Measurements from ENCODE around the gene CDK5RAP2.

DNA sequence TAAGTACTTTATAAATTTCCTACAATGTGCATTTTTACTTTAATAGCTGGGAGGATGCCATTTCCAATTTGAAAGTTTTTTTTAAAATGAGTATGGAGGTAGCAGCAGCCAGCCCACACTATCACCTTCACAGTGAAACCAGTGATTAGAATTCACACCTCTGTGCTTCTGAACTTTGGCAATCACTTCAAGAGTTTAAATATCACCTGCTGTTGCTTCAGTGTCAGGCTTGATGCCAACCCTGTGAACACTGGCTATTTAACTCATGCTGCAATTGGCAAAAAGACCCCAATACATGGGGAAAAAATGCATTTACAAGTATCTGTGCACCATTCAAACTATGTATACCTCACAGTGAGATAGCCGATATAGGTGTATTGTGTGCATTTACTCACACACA, 57.4 kb downstream of the CDK5RAP2 start:
- TF ChIP-seq, protein P1, sequence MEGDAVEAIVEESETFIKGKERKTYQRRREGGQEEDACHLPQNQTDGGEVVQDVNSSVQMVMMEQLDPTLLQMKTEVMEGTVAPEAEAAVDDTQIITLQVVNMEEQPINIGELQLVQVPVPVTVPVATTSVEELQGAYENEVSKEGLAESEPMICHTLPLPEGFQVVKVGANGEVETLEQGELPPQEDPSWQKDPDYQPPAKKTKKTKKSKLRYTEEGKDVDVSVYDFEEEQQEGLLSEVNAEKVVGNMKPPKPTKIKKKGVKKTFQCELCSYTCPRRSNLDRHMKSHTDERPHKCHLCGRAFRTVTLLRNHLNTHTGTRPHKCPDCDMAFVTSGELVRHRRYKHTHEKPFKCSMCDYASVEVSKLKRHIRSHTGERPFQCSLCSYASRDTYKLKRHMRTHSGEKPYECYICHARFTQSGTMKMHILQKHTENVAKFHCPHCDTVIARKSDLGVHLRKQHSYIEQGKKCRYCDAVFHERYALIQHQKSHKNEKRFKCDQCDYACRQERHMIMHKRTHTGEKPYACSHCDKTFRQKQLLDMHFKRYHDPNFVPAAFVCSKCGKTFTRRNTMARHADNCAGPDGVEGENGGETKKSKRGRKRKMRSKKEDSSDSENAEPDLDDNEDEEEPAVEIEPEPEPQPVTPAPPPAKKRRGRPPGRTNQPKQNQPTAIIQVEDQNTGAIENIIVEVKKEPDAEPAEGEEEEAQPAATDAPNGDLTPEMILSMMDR (IDR thresholded peaks at IDR 0.05 in 4 of 5, conservative IDR thresholded peaks at IDR 0.05 in 1 of 5): no peak
- no peak for TF ChIP-seq POLR2A (IDR thresholded peaks at IDR 0.05)
